PFSK-1 (cell line): ENCODE results near the gene PTH2.

Experiments used
- FOXP2 ChIP-seq: optimal IDR thresholded peaks from 2 replicates; pipeline ENCODE3; 2011; ENCODE audit warnings: borderline replicate concordance, control low read depth, inconsistent platforms; ENCODE audit not compliant: insufficient read depth; ENCODE audit errors: extremely low read length, extremely low read depth
- POLR2AphosphoS5 ChIP-seq: IDR thresholded peaks from 2 replicates; pipeline ENCODE4 v1.6.1; 2012; ENCODE audit warnings: low read depth, mild to moderate bottlenecking, control low read depth, low read length, moderate library complexity
- REST ChIP-seq, 2 experiments: IDR thresholded peaks; 2 replicates each; pipeline versions ENCODE4 v1.6.1 to v1.8.0; 2011 to 2012; ENCODE audit warnings: low read depth in 2 of 2, low read length in 2 of 2, control low read depth in 1 of 2, inconsistent platforms in 1 of 2, mild to moderate bottlenecking in 1 of 2, moderate library complexity in 1 of 2; ENCODE audit not compliant: insufficient read depth in 1 of 2
- SIN3A ChIP-seq: IDR thresholded peaks from 2 replicates; pipeline ENCODE4 v1.6.1; 2012; ENCODE audit warnings: mild to moderate bottlenecking, low read length, moderate library complexity, borderline replicate concordance; ENCODE audit not compliant: insufficient read depth
- TAF1 ChIP-seq: IDR thresholded peaks from 2 replicates; pipeline ENCODE4 v1.6.1; 2012; ENCODE audit warnings: low read length, control low read depth, borderline replicate concordance; ENCODE audit not compliant: insufficient read depth

PTH2 gene

GRCh38 chr19:49448432-49448786 lies 25.2 kb upstream of the PTH2 start:
- TF ChIP-seq TAF1 (no peak), SIN3A (no peak), REST (IDR thresholded peaks at IDR 0.05; ENCODE audit: insufficient read depth in 1 of 2, low read depth in 2 of 2, low read length in 2 of 2) (no peak), POLR2AphosphoS5 (no peak), FOXP2 (no peak)

- TF ChIP-seq POLR2AphosphoS5 (no peak), SIN3A (no peak), REST (IDR thresholded peaks at IDR 0.05; ENCODE audit: insufficient read depth in 1 of 2, low read depth in 2 of 2, low read length in 2 of 2) (no peak), TAF1 (no peak), FOXP2 (no peak)
Observed at GRCh38 chr19:49447485-49448431, 24.5 kb upstream of the PTH2 start.

- no peak for TF ChIP-seq REST (IDR thresholded peaks at IDR 0.05; ENCODE audit: insufficient read depth in 1 of 2, low read depth in 2 of 2, low read length in 2 of 2)
- no peak for TF ChIP-seq FOXP2
- TF ChIP-seq TAF1: no peak
- TF ChIP-seq SIN3A: no peak
- no peak for TF ChIP-seq POLR2AphosphoS5
Observed at GRCh38 chr19:49445997-49446396, 22.8 kb upstream of the PTH2 start.

GRCh38 chr19:49443366-49444099 lies 20.3 kb upstream of the PTH2 start:
- TF ChIP-seq FOXP2: no peak
- 0 out of 4 replicates have a peak, but pooled peaks of 1 of the 2 experiments have one; percentile 39 for TF ChIP-seq REST (IDR thresholded peaks at IDR 0.05; ENCODE audit: insufficient read depth in 1 of 2, low read depth in 2 of 2, low read length in 2 of 2)
